Measurements from ENCODE around the gene SPTA1. TPM values are rescaled to one million over a fixed set of nuclear protein-coding genes. Genes with fewer than 3 reads are reported as not detected.
"Not testable (repeated sequence)": the region's sequence is repeated elsewhere in the genome, so short reads cannot be mapped to it uniquely, and the experiment has no call there.

Gene SPTA1
- polyA plus RNA-seq, 1 donor (not counting 4 experiments of a cell fraction or from before 2014, with no cell fraction given), result not detected

DNA sequence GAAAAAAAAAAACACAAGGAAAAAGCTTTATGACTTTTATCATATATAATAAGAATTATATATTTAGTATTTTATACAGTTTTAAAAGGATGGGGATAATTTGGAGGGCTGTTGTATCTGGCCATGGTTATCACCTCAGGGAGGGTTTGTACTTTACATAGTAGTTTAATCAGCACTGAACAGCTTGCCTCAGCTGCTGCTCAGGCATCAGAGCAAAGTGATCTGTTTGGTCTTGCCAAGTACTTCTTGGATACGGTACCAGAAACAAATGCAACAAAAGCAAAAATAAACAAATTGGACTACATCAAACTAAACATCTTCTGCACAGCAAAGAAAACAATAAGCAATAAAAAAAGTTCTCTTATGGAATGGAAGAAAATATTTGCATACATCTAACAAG is 2.6 kb upstream of the SPTA1 start:
- H3K4me2 ChIP-seq (ENCODE audit: control insufficient read depth, extremely low read depth, insufficient read depth, low read depth, low read length), result no peak overlapping the region
- no peak overlapping the region for H3K27ac ChIP-seq (ENCODE audit: control insufficient read depth, insufficient read depth, low read length)
- no peaks in the 10 kb centered on the region for H3K9me3 ChIP-seq (ENCODE audit: control insufficient read depth, low read depth, low read length)
- no peaks in the 10 kb centered on the region for H3K4me1 ChIP-seq (ENCODE audit: control insufficient read depth, extremely low read depth, insufficient read depth, low read length)
- H3K9me1 ChIP-seq (ENCODE audit: control insufficient read depth, extremely low read depth, insufficient read depth, low read length), result no peaks in the 10 kb centered on the region
- H3K9ac ChIP-seq (ENCODE audit: control insufficient read depth, extremely low read depth, insufficient read depth, low read length), result no peak overlapping the region
- no peaks in the 10 kb centered on the region for H3K79me2 ChIP-seq (ENCODE audit: control insufficient read depth, insufficient read depth, low read length)
- dilution Hi-C loops (cut with MboI; ENCODE audit: extremely low pct_ligation_motif_present, low sequenced_read_pairs), result no loop called here
- TF ChIP-seq, protein P1, sequence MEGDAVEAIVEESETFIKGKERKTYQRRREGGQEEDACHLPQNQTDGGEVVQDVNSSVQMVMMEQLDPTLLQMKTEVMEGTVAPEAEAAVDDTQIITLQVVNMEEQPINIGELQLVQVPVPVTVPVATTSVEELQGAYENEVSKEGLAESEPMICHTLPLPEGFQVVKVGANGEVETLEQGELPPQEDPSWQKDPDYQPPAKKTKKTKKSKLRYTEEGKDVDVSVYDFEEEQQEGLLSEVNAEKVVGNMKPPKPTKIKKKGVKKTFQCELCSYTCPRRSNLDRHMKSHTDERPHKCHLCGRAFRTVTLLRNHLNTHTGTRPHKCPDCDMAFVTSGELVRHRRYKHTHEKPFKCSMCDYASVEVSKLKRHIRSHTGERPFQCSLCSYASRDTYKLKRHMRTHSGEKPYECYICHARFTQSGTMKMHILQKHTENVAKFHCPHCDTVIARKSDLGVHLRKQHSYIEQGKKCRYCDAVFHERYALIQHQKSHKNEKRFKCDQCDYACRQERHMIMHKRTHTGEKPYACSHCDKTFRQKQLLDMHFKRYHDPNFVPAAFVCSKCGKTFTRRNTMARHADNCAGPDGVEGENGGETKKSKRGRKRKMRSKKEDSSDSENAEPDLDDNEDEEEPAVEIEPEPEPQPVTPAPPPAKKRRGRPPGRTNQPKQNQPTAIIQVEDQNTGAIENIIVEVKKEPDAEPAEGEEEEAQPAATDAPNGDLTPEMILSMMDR (optimal IDR thresholded peaks at IDR 0.05 in 1 of 3, IDR thresholded peaks at IDR 0.05 in 1 of 3, conservative IDR thresholded peaks at IDR 0.05 in 1 of 3; ENCODE audit: extremely low read depth in 1 of 3, insufficient read depth in 2 of 3, low read length in 3 of 3), result no peak
- TF ChIP-seq EZH2 (IDR thresholded peaks at IDR 0.05; ENCODE audit: low read length), result no peak
- DNase-seq (ENCODE audit: low read depth, low spot score) (no peak), FAIRE-seq (no peak)
- H4K20me1 ChIP-seq (ENCODE audit: control insufficient read depth, extremely low read depth, insufficient read depth, low read length), result no peaks in the 10 kb centered on the region
- H3K4me3 ChIP-seq (ENCODE audit: control insufficient read depth in 2 of 3, extremely low read depth in 1 of 3, insufficient read depth in 2 of 3, low read depth in 1 of 3, low read length in 3 of 3), result no peak overlapping the region
- no peak overlapping the region for H2AFZ ChIP-seq (ENCODE audit: control insufficient read depth, low read length)
- H3K36me3 ChIP-seq (ENCODE audit: control insufficient read depth in 2 of 2, extremely low read depth in 1 of 2, insufficient read depth in 2 of 2, low read length in 2 of 2), result no peaks in the 10 kb centered on the region
- H3K27me3 ChIP-seq (ENCODE audit: control insufficient read depth, extremely low read depth, insufficient read depth, low read length), result no peaks in the 10 kb centered on the region

DNA sequence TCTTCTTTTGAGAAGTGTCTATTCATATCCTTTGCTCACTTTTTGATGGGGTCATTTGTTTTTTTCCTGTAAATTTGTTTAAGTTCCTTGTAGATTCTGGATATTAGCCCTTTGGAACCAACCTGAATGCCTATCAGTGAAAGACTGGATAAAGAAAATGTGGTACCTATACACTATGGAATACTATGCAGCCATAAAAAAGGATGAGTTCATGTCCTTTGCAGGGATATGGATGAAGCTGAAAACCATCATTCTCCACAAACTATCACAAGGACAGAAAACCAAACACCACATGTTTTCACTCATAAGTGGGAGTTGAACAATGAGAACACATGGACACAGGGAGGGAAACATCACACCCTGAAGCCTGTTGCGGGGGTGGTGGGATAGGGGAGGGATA is 1.8 kb upstream of the SPTA1 start:
- H4K20me1 ChIP-seq (ENCODE audit: control insufficient read depth, extremely low read depth, insufficient read depth, low read length); H3K79me2 ChIP-seq (ENCODE audit: control insufficient read depth, insufficient read depth, low read length); H3K27ac ChIP-seq (ENCODE audit: control insufficient read depth, insufficient read depth, low read length); H3K9ac ChIP-seq (ENCODE audit: control insufficient read depth, extremely low read depth, insufficient read depth, low read length); H3K4me3 ChIP-seq (ENCODE audit: control insufficient read depth in 2 of 3, extremely low read depth in 1 of 3, insufficient read depth in 2 of 3, low read depth in 1 of 3, low read length in 3 of 3); H3K4me2 ChIP-seq (ENCODE audit: control insufficient read depth, extremely low read depth, insufficient read depth, low read depth, low read length); FAIRE-seq; H3K4me1 ChIP-seq (ENCODE audit: control insufficient read depth, extremely low read depth, insufficient read depth, low read length); dilution Hi-C loops (cut with MboI; ENCODE audit: extremely low pct_ligation_motif_present, low sequenced_read_pairs); H3K9me3 ChIP-seq (ENCODE audit: control insufficient read depth, low read depth, low read length); H3K36me3 ChIP-seq (ENCODE audit: control insufficient read depth in 2 of 2, extremely low read depth in 1 of 2, insufficient read depth in 2 of 2, low read length in 2 of 2); H2AFZ ChIP-seq (ENCODE audit: control insufficient read depth, low read length); H3K27me3 ChIP-seq (ENCODE audit: control insufficient read depth, extremely low read depth, insufficient read depth, low read length); H3K9me1 ChIP-seq (ENCODE audit: control insufficient read depth, extremely low read depth, insufficient read depth, low read length); DNase-seq (ENCODE audit: low read depth, low spot score): not testable (repeated sequence)

DNA sequence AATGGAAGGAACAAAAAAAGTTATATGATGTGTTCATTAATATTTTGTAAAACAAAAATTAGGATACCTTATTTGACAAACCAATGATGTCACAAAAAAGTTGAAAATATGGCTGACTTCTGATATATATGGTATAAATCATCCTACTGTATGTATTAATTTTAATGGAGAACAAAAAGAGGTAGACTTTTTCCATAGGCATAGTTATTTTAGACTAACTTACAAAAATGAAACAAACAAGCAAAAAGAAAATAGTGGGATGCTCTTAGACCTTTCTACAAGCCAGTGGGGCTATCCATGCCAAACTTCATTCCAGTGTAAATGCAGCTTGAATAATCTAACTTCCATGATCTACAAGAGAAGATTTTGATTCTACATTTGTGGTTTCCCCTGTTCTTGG is 522 bp upstream of the SPTA1 start:
- TF ChIP-seq, protein P1 (optimal IDR thresholded peaks at IDR 0.05 in 1 of 3, IDR thresholded peaks at IDR 0.05 in 1 of 3, conservative IDR thresholded peaks at IDR 0.05 in 1 of 3; ENCODE audit: extremely low read depth in 1 of 3, insufficient read depth in 2 of 3, low read length in 3 of 3), result no peak
- no peak for TF ChIP-seq EZH2 (IDR thresholded peaks at IDR 0.05; ENCODE audit: low read length)
- Histone ChIP-seq H3K36me3 (ENCODE audit: control insufficient read depth in 2 of 2, extremely low read depth in 1 of 2, insufficient read depth in 2 of 2, low read length in 2 of 2) (no peaks in the 10 kb centered on the region), H3K4me1 (ENCODE audit: control insufficient read depth, extremely low read depth, insufficient read depth, low read length) (no peaks in the 10 kb centered on the region), H3K9ac (ENCODE audit: control insufficient read depth, extremely low read depth, insufficient read depth, low read length) (no peak overlapping the region), H4K20me1 (ENCODE audit: control insufficient read depth, extremely low read depth, insufficient read depth, low read length) (no peaks in the 10 kb centered on the region), H3K27me3 (ENCODE audit: control insufficient read depth, extremely low read depth, insufficient read depth, low read length) (no peaks in the 10 kb centered on the region), H3K27ac (ENCODE audit: control insufficient read depth, insufficient read depth, low read length) (no peak overlapping the region), H2AFZ (ENCODE audit: control insufficient read depth, low read length) (no peak overlapping the region), H3K79me2 (ENCODE audit: control insufficient read depth, insufficient read depth, low read length) (no peaks in the 10 kb centered on the region), H3K9me1 (ENCODE audit: control insufficient read depth, extremely low read depth, insufficient read depth, low read length) (no peaks in the 10 kb centered on the region), H3K4me3 (ENCODE audit: control insufficient read depth in 2 of 3, extremely low read depth in 1 of 3, insufficient read depth in 2 of 3, low read depth in 1 of 3, low read length in 3 of 3) (no peak overlapping the region), H3K4me2 (ENCODE audit: control insufficient read depth, extremely low read depth, insufficient read depth, low read depth, low read length) (no peak overlapping the region), H3K9me3 (ENCODE audit: control insufficient read depth, low read depth, low read length) (no peaks in the 10 kb centered on the region)
- dilution Hi-C loops (cut with MboI; ENCODE audit: extremely low pct_ligation_motif_present, low sequenced_read_pairs), result no loop called here
- FAIRE-seq (no peak), DNase-seq (ENCODE audit: low read depth, low spot score) (no peak)
